T-cell (primary cell): ENCODE measurements around the gene NEBL. TPM values are rescaled to one million over a fixed set of nuclear protein-coding genes. Genes with fewer than 3 reads are reported as not detected.

Experiments
- ATAC-seq, 4 experiments: fragments of 200-7000 bp in 3 of 4; fragments of 150-1000 bp in 1 of 4; cut with Tn5 transposase; replicated peaks in 1 of 4; 1 replicate in 3 of 4; 2 replicates in 1 of 4; pipeline ENCODE4 v1.10.0; 2021; ENCODE audit warnings: moderate library complexity in 3 of 4, mild to moderate bottlenecking in 2 of 4, moderate number of reproducible peaks in 1 of 4
- CTCF ChIA-PET, 2 donors: fragments of 300-600 bp; sonication (Branson Sonifier 250); formaldehyde crosslinking; loops; one replicate each; lab custom pipeline; 2022; ENCODE audit warnings: antibody characterized with exemption in 2 of 2; lab: Charles Lee
- POLR2A ChIA-PET, 2 donors: fragments of 300-600 bp; sonication (Branson Sonifier 250); formaldehyde crosslinking; loops; one replicate each; lab custom pipeline; 2022; ENCODE audit warnings: antibody characterized with exemption in 2 of 2; lab: Charles Lee
- DNase-seq, 35 experiments: peaks; one replicate each; pipeline versions ENCODE4 v3.0.0 to v3.0.0-alpha.2; 2013 to 2023
- H3K27ac ChIP-seq: one replicate; pipeline ENCODE4 v1.5.1; 2013; ENCODE audit warnings: low read length
- H3K27me3 ChIP-seq, 2 experiments: replicated peaks in 1 of 2; 1 replicate in 1 of 2; 2 replicates in 1 of 2; pipeline versions ENCODE4 v1.6.1 to v1.7.0; 2013; ENCODE audit warnings: low read length in 1 of 2, mixed read lengths in 1 of 2; ENCODE audit not compliant: control insufficient read depth in 2 of 2, insufficient read depth in 2 of 2; ENCODE audit errors: extremely low read depth in 1 of 2
- H3K36me3 ChIP-seq, 2 donors: 1 replicate in 1 of 2; 2 replicates in 1 of 2; pipeline versions ENCODE4 v1.6.1 to v1.7.0; 2013; ENCODE audit warnings: low read length in 1 of 2; ENCODE audit not compliant: control insufficient read depth in 2 of 2, insufficient read depth in 1 of 2; ENCODE audit errors: extremely low read depth in 1 of 2
- H3K4me1 ChIP-seq, 2 experiments: 1 replicate in 1 of 2; 2 replicates in 1 of 2; pipeline versions ENCODE4 v1.6.1 to v1.7.0; 2013; ENCODE audit warnings: low read length in 2 of 2, mixed read lengths in 1 of 2; ENCODE audit not compliant: insufficient read depth in 2 of 2, control insufficient read depth in 1 of 2; ENCODE audit errors: extremely low read depth in 1 of 2
- H3K4me3 ChIP-seq, 2 donors: 1 replicate in 1 of 2; 2 replicates in 1 of 2; pipeline versions ENCODE4 v1.5.1 to v1.7.0; 2013; ENCODE audit warnings: mild to moderate bottlenecking in 2 of 2, low read length in 1 of 2, moderate library complexity in 1 of 2; ENCODE audit not compliant: control insufficient read depth in 1 of 2; ENCODE audit errors: extremely low read depth in 1 of 2
- H3K9me3 ChIP-seq: 2 replicates; pipeline ENCODE4 v1.7.0; 2013
- H3K27ac Mint-ChIP-seq, 2 donors: one replicate each; pipeline ENCODE4 v1.8.0; 2020 to 2021; ENCODE audit warnings: mild to moderate bottlenecking in 2 of 2, mixed read lengths in 2 of 2
- H3K27me3 Mint-ChIP-seq, 2 donors: one replicate each; pipeline ENCODE4 v1.8.0; 2021 to 2022; ENCODE audit warnings: mixed read lengths in 2 of 2
- H3K36me3 Mint-ChIP-seq: one replicate; pipeline ENCODE4 v1.8.0; 2021; ENCODE audit warnings: mixed read lengths
- H3K4me1 Mint-ChIP-seq, 3 donors: one replicate each; pipeline ENCODE4 v1.8.0; 2020 to 2022; ENCODE audit warnings: mixed read lengths in 3 of 3, mild to moderate bottlenecking in 1 of 3
- H3K4me3 Mint-ChIP-seq, 3 donors: one replicate each; pipeline ENCODE4 v1.8.0; 2020 to 2022; ENCODE audit warnings: mild to moderate bottlenecking in 3 of 3, mixed read lengths in 3 of 3, moderate library complexity in 3 of 3
- H3K9me3 Mint-ChIP-seq, 3 donors: one replicate each; pipeline ENCODE4 v1.8.0; 2020 to 2022; ENCODE audit warnings: mixed read lengths in 3 of 3
- WGBS: methylation state at CpG from one replicate; pipeline ENCODE4 v1.1.5; 2013; ENCODE audit warnings: missing lambda C conversion rate; ENCODE audit not compliant: insufficient coverage; 5-methylcytosine and 5-hydroxymethylcytosine counted together
- total RNA-seq, 35 experiments: library from RNA in 6 of 35; stranded (reverse) in 6 of 35; fragments of 120-200 nt in 1 of 35; gene quantifications; one replicate each; pipeline versions ENCODE4 v1.2.1 to v1.2.4 and lab custom pipeline; 2013 to 2026

Gene NEBL
- total RNA-seq, 5 donors from 2014 or later (not counting 1 experiment from before 2014, with no cell fraction given): 0.41 to 1.4 (median 0.62) TPM

DNA sequence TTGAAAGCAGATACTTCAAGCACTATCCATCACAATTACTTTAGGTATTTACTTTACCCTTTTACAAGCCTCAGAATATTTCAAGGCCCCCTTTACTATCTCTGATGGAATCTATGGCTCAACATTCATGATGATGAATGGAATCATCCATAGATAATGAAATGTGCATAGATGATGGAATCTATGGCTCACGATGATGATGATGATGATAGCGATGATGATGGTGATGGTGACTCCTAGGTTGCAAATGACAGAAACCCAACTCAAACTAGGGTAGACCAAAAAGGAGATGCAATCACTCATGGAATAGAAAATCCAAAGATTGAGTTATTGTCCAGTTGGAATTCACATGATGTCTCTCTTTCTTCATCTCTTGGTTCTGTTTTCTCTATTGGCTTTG is 55.7 kb downstream of the NEBL start:
- Histone ChIP-seq H3K4me3 (no peak overlapping the region), H3K27me3 (no peaks in the 10 kb centered on the region), H3K27ac (no peak overlapping the region), H3K36me3 (no peaks in the 10 kb centered on the region), H3K9me3 (no peaks in the 10 kb centered on the region), H3K4me1 (no peaks in the 10 kb centered on the region)
- Mint-ChIP-seq H3K9me3 (peaks cover 0 to 11% (median 0%) of the 10 kb centered on the region in 3 donors), H3K27ac (no peak overlapping the region), H3K4me1 (no peaks in the 10 kb centered on the region), H3K27me3 (peaks cover 0 to 9% of the 10 kb centered on the region in 2 donors), H3K4me3 (no peak overlapping the region), H3K36me3 (no peaks in the 10 kb centered on the region)
- POLR2A ChIA-PET: no interaction called here
- DNase-seq (no peak), ATAC-seq (no peak)
- no CpG with 5 or more reads among the region's 2 CpGs for WGBS
- CTCF ChIA-PET: no interaction called here

DNA sequence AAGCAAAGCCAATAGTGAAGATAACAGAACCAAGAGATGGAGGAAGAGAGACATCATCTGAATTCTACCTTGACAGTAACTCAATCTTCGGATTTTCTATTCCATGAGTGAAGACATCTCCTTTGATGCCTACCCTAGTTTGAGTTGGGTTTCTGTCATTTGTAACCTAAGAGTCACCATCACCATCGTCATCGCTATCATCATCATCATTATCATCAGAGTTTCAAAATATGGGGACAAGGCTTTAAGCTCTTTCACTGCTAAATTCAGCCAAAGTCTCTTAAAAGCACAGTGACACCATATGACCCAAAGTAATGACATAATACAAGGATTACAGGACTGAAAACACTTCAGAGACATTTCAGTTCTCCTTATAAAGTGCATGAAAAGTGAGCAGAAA is 57.2 kb downstream of the NEBL start:
- Mint-ChIP-seq H3K4me1 (no peaks in the 10 kb centered on the region), H3K9me3 (peaks cover 0 to 11% (median 0%) of the 10 kb centered on the region in 3 donors), H3K4me3 (no peak overlapping the region), H3K27me3 (peaks cover 0 to 4% of the 10 kb centered on the region in 2 donors), H3K27ac (no peak overlapping the region), H3K36me3 (no peaks in the 10 kb centered on the region)
- Histone ChIP-seq H3K4me3 (no peak overlapping the region), H3K4me1 (no peaks in the 10 kb centered on the region), H3K27me3 (no peaks in the 10 kb centered on the region), H3K27ac (no peak overlapping the region), H3K9me3 (no peaks in the 10 kb centered on the region), H3K36me3 (no peaks in the 10 kb centered on the region)
- ChIA-PET POLR2A (no interaction called here), CTCF (no interaction called here)
- no peak for ATAC-seq
- DNase-seq: no peak
- WGBS: no CpG with 5 or more reads among the region's 3 CpGs

DNA sequence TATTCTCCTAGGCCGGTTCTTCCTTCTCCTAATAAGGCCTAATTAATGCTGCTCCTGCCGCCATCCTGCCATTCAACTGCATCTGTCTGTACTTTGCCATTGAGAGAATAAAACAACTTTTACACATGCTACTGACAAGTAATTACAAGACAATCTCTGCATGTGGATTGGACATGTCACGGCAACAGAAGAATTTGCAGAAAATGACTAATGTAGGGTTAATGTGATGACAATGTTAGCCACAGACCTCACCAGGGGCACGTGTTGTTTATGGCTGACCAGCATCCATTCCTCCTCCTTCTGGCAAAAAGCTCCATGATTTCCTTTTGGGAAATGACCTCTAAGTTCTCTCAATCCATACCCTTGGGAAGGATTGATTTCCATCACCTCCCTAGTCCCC is 58.0 kb downstream of the NEBL start:
- ChIA-PET CTCF (no interaction called here), POLR2A (no interaction called here)
- H3K36me3 Mint-ChIP-seq: no peaks in the 10 kb centered on the region
- H3K27me3 Mint-ChIP-seq: peaks cover 0 to 4% of the 10 kb centered on the region in 2 donors
- peaks cover 0 to 11% (median 0%) of the 10 kb centered on the region in 3 donors for H3K9me3 Mint-ChIP-seq
- Histone ChIP-seq H3K36me3 (no peaks in the 10 kb centered on the region), H3K4me1 (no peaks in the 10 kb centered on the region), H3K27ac (no peak overlapping the region), H3K4me3 (no peak overlapping the region), H3K27me3 (no peaks in the 10 kb centered on the region), H3K9me3 (no peaks in the 10 kb centered on the region)
- no peak overlapping the region for H3K27ac Mint-ChIP-seq
- no peak overlapping the region for H3K4me3 Mint-ChIP-seq
- DNase-seq (no peak), ATAC-seq (no peak)
- H3K4me1 Mint-ChIP-seq: no peaks in the 10 kb centered on the region
- WGBS: 92% methylated on average over 2 of the region's 4 CpGs

DNA sequence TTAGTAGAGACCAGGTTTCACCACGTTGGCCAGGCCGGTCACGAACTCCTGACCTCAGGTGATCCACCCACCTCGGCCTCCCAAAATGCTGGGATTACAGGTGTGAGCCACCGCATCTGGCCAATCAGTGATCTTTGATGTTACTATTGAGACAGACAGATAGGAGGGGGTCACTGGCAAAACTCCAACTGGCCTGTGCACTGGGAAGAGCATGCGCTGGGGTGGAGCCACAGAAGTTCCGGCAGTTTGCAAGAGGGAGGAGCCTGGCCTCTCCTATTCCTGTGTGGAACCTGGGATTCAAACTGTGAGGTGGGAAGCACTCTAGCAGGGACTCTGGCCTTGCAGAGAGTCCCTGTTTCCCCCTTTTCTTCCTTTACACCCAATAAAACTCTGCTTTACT is 60.7 kb downstream of the NEBL start:
- Mint-ChIP-seq H3K27me3 (no peaks in the 10 kb centered on the region), H3K4me1 (no peaks in the 10 kb centered on the region), H3K4me3 (no peak overlapping the region), H3K36me3 (no peaks in the 10 kb centered on the region), H3K27ac (no peak overlapping the region), H3K9me3 (peaks cover 0 to 11% (median 0%) of the 10 kb centered on the region in 3 donors)
- H3K36me3 ChIP-seq: no peaks in the 10 kb centered on the region
- H3K4me3 ChIP-seq: no peak overlapping the region
- ATAC-seq (no peak), DNase-seq (no peak)
- 96% methylated on average over 7 of the region's 7 CpGs for WGBS
- H3K27me3 ChIP-seq: no peaks in the 10 kb centered on the region
- ChIA-PET POLR2A (no interaction called here), CTCF (no interaction called here)
- H3K9me3 ChIP-seq: no peaks in the 10 kb centered on the region
- H3K4me1 ChIP-seq: no peaks in the 10 kb centered on the region
- no peak overlapping the region for H3K27ac ChIP-seq

DNA sequence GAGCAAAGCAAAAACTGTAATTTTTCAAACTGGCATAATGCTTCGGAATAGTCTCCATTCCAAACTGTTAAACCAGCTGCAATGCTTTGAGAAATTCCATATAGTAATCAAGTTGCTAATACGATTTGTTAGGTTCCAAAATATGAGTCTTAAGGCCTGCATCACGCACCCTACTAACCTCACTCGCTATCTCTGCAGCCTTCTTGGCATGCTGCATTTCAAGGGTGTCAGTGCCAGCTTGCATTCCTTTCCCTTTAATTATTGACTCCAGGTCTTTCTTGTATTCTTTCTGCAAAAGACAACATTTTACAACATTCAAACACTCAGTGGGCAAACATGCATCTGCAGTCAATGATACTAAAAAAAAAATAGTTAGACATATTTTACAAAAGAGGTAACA is 61.8 kb downstream of the NEBL start:
- no peak for ATAC-seq
- CTCF ChIA-PET: no interaction called here

DNA sequence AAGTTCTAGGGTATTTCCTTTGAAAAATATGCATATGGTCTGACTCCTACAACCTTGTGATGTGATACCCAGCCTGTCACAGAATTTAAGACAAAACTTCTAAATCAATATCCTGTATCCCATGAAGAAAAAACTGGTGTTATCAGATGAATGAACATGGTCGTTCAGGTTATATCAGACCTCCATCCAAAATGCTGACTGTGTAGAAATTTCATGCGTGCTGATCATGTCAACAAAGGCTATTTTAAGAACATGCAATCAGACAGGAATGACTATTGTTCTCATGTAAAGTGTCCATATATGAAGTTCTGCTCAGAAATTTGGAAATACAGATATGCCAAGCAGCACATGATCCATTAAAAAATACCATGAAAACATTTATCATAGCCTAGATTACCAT is 62.3 kb downstream of the NEBL start:
- Histone ChIP-seq H3K36me3 (no peaks in the 10 kb centered on the region), H3K27me3 (no peaks in the 10 kb centered on the region), H3K9me3 (no peaks in the 10 kb centered on the region), H3K4me3 (no peak overlapping the region), H3K27ac (no peak overlapping the region), H3K4me1 (no peaks in the 10 kb centered on the region)
- ATAC-seq (no peak), DNase-seq (no peak)
- WGBS: no CpG with 5 or more reads among the region's 2 CpGs
- Mint-ChIP-seq H3K36me3 (no peaks in the 10 kb centered on the region), H3K27ac (no peak overlapping the region), H3K4me1 (no peaks in the 10 kb centered on the region), H3K9me3 (peaks cover 0 to 11% (median 0%) of the 10 kb centered on the region in 3 donors), H3K4me3 (no peak overlapping the region), H3K27me3 (no peaks in the 10 kb centered on the region)
- CTCF ChIA-PET: no interaction called here
- POLR2A ChIA-PET: no interaction called here

More for the DNA sequence above, 61.8 kb downstream of the NEBL start:
- 66% methylated on average over 3 of the region's 4 CpGs for WGBS
- Mint-ChIP-seq H3K27ac (no peak overlapping the region), H3K9me3 (peaks cover 0 to 11% (median 0%) of the 10 kb centered on the region in 3 donors), H3K36me3 (no peaks in the 10 kb centered on the region), H3K4me3 (no peak overlapping the region), H3K4me1 (no peaks in the 10 kb centered on the region), H3K27me3 (no peaks in the 10 kb centered on the region)
- Histone ChIP-seq H3K27ac (no peak overlapping the region), H3K4me3 (no peak overlapping the region), H3K4me1 (no peaks in the 10 kb centered on the region), H3K27me3 (no peaks in the 10 kb centered on the region), H3K36me3 (no peaks in the 10 kb centered on the region), H3K9me3 (no peaks in the 10 kb centered on the region)
- POLR2A ChIA-PET: no interaction called here
- no peak for DNase-seq

DNA sequence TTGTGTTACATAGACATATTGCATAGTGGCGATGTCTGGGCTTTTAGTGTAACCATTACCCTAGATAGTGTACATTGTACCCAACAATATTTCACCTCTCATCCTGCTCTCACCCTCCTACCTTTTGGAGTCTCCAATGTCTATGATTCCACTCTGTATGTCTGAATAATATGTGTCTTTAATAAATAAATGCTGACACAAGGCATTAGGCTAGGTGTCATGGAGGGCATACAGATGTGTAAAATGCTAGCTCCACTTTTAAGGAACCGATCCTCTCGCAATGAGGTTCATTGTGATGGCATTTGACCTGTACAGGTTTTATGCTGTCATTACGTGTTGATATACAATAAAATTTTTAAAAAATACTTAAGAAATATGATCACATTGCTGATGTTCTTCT is 74.3 kb downstream of the NEBL start:
- CTCF ChIA-PET: no interaction called here
- no CpG with 5 or more reads among the region's 4 CpGs for WGBS
- H3K27ac Mint-ChIP-seq: no peak overlapping the region

More for the DNA sequence above, 74.3 kb downstream of the NEBL start:
- Mint-ChIP-seq H3K27me3 (peaks cover 0 to 5% of the 10 kb centered on the region in 2 donors), H3K36me3 (no peaks in the 10 kb centered on the region), H3K9me3 (peaks cover 0 to 4% (median 0%) of the 10 kb centered on the region in 3 donors), H3K4me1 (no peaks in the 10 kb centered on the region), H3K4me3 (no peak overlapping the region)
- no peaks in the 10 kb centered on the region for H3K27me3 ChIP-seq
- no peak for DNase-seq
- H3K9me3 ChIP-seq: no peaks in the 10 kb centered on the region
- no peak overlapping the region for H3K4me3 ChIP-seq
- H3K27ac ChIP-seq: no peak overlapping the region
- no peaks in the 10 kb centered on the region for H3K4me1 ChIP-seq
- H3K36me3 ChIP-seq: no peaks in the 10 kb centered on the region
- POLR2A ChIA-PET: no interaction called here
- no peak for ATAC-seq
